Nephron (organoid): ENCODE results near the gene ARL17B.
"Not testable (repeated sequence)": the region's sequence is repeated elsewhere in the genome, so short reads cannot be mapped to it uniquely, and the experiment has no call there.

Source experiments
- H3K27ac Mint-ChIP-seq, 3 experiments: 2 replicates each; pipeline ENCODE4 v1.8.0; 2020; ENCODE audit warnings: mixed read lengths in 3 of 3, mild to moderate bottlenecking in 2 of 3, moderate library complexity in 1 of 3
- H3K27me3 Mint-ChIP-seq: 2 replicates; pipeline ENCODE4 v1.8.0; 2021; ENCODE audit warnings: low read depth, mild to moderate bottlenecking, moderate library complexity, mixed read lengths
- H3K36me3 Mint-ChIP-seq: 2 replicates; pipeline ENCODE4 v1.8.0; 2020; ENCODE audit warnings: low read depth, mixed read lengths
- H3K4me1 Mint-ChIP-seq: 2 replicates; pipeline ENCODE4 v1.8.0; 2020; ENCODE audit warnings: mixed read lengths
- H3K4me3 Mint-ChIP-seq, 3 experiments: 2 replicates each; pipeline ENCODE4 v1.8.0; 2020; ENCODE audit warnings: mild to moderate bottlenecking in 3 of 3, mixed read lengths in 3 of 3, moderate library complexity in 2 of 3
- H3K9me3 Mint-ChIP-seq: 2 replicates; pipeline ENCODE4 v1.8.0; 2020; ENCODE audit warnings: mixed read lengths

ARL17B gene

GRCh38 chr17:46361755-46362154, at the start of gene ARL17B:
TSS of gene ARL17B (minus strand) at chr17:46361766. CDS start at chr17:46358397, 3,369 bp downstream.
- not testable (repeated sequence) for H3K9me3 Mint-ChIP-seq, H3K27ac Mint-ChIP-seq, H3K36me3 Mint-ChIP-seq, H3K4me3 Mint-ChIP-seq, H3K27me3 Mint-ChIP-seq, H3K4me1 Mint-ChIP-seq

DNA sequence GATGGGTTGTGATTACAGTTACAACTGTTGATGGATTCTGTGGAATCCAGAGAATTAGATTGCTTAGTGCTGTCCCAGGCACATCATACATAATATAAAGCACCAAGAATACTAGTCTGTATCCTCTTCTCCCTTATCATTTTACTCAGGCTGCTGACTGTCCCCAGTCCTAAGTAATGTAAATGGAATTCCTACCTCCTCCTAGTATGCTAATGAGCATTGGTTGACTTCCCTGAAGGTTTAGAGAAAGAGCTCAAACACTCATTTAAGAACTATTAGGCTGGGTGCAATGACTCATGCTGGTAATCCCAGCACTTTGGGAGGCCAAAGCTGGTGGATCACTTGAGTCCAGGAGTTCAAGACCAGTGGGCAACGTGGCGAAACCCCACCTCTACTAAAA, 48.3 kb upstream of the ARL17B start:
- H3K4me3 Mint-ChIP-seq, H3K4me1 Mint-ChIP-seq, H3K27me3 Mint-ChIP-seq, H3K36me3 Mint-ChIP-seq, H3K27ac Mint-ChIP-seq, H3K9me3 Mint-ChIP-seq: not testable (repeated sequence)

DNA sequence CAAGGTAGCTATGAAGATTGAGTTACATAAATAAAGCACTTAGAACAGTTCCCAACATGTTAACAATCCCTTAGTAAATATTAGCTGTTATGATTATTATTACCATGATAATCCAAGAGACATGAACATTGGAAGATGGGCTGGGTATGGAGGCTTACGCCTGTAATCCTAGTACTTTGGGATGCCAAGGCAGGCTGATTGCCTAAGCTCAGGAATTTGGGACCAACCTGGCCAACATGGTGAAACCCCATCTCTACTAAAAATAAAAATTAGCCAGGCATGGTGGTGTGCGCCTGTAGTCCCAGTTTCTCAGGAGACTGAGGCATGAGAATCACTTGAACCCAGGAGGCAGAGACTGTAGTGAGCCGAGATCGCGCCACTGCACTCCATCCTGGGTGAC, 45.6 kb upstream of the ARL17B start:
- H3K4me3 Mint-ChIP-seq, H3K36me3 Mint-ChIP-seq, H3K9me3 Mint-ChIP-seq, H3K27me3 Mint-ChIP-seq, H3K4me1 Mint-ChIP-seq, H3K27ac Mint-ChIP-seq: not testable (repeated sequence)

DNA sequence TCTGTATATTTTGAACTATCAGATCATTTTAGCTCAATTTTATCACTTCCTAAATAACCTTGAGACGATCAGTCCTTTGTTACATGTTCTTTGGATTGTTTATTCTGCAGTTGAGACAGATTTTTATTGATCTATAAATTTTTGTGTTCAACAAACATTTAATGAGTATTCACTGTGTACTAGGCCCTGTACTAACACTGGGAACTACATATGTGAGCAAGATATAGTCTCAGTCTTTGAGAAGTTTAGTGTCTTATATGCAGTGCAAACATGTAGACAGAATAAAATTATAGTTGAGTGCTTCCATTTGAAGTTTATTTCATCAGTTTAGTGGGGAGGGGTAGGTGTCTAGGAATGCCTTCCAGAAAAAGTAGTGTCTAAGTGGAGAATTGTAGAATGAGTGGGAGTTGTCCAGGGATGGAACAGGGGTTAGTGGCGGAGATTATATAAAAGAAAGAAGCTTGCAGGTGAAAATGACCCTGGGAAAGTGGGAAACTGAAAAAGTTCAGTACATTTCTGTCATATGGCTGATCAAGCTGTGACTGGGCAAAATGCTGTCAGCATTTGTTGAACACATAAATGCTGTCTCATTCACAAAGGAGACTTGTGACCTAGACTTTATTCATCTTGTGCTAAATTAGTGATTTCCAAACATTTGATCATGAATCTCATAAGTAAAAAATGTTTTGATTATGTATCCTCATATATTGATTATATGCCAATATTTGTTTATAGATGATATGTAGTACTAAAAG, 39.6 kb upstream of the ARL17B start:
- not testable (repeated sequence) for H3K9me3 Mint-ChIP-seq, H3K4me3 Mint-ChIP-seq, H3K27ac Mint-ChIP-seq, H3K27me3 Mint-ChIP-seq, H3K4me1 Mint-ChIP-seq, H3K36me3 Mint-ChIP-seq

GRCh38 chr17:46400543-46400942, 39.0 kb upstream of the ARL17B start:
- H3K4me1 Mint-ChIP-seq, H3K9me3 Mint-ChIP-seq, H3K4me3 Mint-ChIP-seq, H3K27ac Mint-ChIP-seq, H3K27me3 Mint-ChIP-seq, H3K36me3 Mint-ChIP-seq: not testable (repeated sequence)

- not testable (repeated sequence) for H3K4me3 Mint-ChIP-seq, H3K27me3 Mint-ChIP-seq, H3K36me3 Mint-ChIP-seq, H3K27ac Mint-ChIP-seq, H3K9me3 Mint-ChIP-seq, H3K4me1 Mint-ChIP-seq
Observed at GRCh38 chr17:46399993-46400392, 38.4 kb upstream of the ARL17B start.

DNA sequence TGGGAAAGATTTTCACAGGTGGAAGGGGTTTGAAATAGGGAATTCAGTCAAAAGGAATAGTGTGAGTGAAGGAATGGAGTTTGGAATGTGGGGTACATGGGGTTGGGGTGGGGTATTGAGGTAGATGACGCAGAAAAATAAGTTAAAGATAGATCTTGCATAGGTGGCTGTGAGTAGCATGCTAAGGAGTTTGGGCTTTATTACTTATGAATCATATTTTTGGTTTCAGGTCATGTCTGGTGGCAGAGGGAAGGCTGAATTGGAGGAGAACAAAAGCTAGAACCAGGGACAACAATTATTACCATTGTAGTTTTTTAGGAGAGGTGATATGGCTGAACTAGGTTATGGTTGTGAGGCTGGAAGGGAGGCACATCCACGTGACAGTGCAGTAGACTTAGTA, 34.7 kb upstream of the ARL17B start:
- not testable (repeated sequence) for H3K27ac Mint-ChIP-seq, H3K27me3 Mint-ChIP-seq, H3K4me3 Mint-ChIP-seq, H3K4me1 Mint-ChIP-seq, H3K36me3 Mint-ChIP-seq, H3K9me3 Mint-ChIP-seq

- not testable (repeated sequence) for H3K4me1 Mint-ChIP-seq, H3K4me3 Mint-ChIP-seq, H3K36me3 Mint-ChIP-seq, H3K9me3 Mint-ChIP-seq, H3K27me3 Mint-ChIP-seq, H3K27ac Mint-ChIP-seq
Observed at GRCh38 chr17:46393702-46394101, 32.1 kb upstream of the ARL17B start.

GRCh38 chr17:46385491-46385890, 23.9 kb upstream of the ARL17B start:
- H3K27me3 Mint-ChIP-seq, H3K9me3 Mint-ChIP-seq, H3K4me1 Mint-ChIP-seq, H3K36me3 Mint-ChIP-seq, H3K27ac Mint-ChIP-seq, H3K4me3 Mint-ChIP-seq: not testable (repeated sequence)

GRCh38 chr17:46383118-46383517, 21.6 kb upstream of the ARL17B start:
- H3K27me3 Mint-ChIP-seq, H3K4me3 Mint-ChIP-seq, H3K9me3 Mint-ChIP-seq, H3K36me3 Mint-ChIP-seq, H3K27ac Mint-ChIP-seq, H3K4me1 Mint-ChIP-seq: not testable (repeated sequence)

GRCh38 chr17:46373418-46373817, 11.9 kb upstream of the ARL17B start:
- not testable (repeated sequence) for H3K27ac Mint-ChIP-seq, H3K9me3 Mint-ChIP-seq, H3K4me3 Mint-ChIP-seq, H3K4me1 Mint-ChIP-seq, H3K27me3 Mint-ChIP-seq, H3K36me3 Mint-ChIP-seq

- H3K27ac Mint-ChIP-seq, H3K36me3 Mint-ChIP-seq, H3K9me3 Mint-ChIP-seq, H3K4me3 Mint-ChIP-seq, H3K27me3 Mint-ChIP-seq, H3K4me1 Mint-ChIP-seq: not testable (repeated sequence)
Observed at GRCh38 chr17:46372236-46373229, 11.0 kb upstream of the ARL17B start.

DNA sequence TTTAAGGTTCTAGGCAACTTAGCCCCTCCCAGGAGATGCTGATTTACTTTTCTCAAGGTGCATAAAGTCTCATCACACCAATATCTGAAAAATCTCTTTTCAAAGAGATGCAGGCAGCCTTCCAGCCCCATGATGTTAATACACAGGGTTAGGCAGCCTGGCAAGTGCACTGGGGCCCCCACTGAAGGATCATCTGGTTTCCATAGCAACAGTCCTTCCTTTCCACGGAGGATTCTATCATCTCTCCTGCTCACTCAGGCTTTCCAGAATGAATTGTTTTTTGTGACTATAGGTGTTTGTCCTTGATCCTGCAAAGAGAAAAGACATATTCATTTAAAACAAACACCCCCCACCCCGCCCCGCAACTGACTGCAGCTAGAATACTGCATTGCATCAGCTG, 6.0 kb upstream of the ARL17B start:
- H3K27me3 Mint-ChIP-seq, H3K27ac Mint-ChIP-seq, H3K4me3 Mint-ChIP-seq, H3K36me3 Mint-ChIP-seq, H3K4me1 Mint-ChIP-seq, H3K9me3 Mint-ChIP-seq: not testable (repeated sequence)

DNA sequence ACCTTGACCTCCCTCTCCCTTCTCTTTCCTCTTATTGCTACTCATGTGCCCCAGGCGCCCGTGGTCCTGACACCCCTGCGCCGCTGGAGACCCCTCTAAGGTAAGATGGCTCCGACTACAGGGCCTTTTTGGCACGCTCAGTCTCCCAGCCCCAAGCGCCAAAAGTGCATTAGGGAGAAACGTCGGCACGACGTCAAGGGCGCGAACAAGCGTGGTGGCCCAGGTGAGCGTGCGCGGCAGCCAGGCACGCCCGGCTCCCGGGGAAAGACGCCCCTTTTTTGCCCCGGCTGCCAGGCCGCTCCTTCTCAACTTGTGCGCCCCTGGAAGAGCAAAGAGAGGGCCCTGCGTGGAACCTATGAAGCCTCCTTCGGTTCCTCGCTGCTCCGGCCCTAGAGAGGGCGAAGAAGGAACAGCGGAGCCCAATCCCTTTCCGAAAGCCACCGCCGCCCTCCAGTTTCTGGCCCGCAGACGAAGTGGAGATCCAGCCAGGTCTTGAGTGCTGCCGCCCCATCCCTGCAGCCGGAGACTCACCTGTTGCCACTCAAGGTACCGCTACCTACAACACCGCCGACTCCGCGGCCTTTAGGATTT, 326 bp downstream of the ARL17B start:
- H3K4me3 Mint-ChIP-seq, H3K36me3 Mint-ChIP-seq: not testable (repeated sequence)

DNA sequence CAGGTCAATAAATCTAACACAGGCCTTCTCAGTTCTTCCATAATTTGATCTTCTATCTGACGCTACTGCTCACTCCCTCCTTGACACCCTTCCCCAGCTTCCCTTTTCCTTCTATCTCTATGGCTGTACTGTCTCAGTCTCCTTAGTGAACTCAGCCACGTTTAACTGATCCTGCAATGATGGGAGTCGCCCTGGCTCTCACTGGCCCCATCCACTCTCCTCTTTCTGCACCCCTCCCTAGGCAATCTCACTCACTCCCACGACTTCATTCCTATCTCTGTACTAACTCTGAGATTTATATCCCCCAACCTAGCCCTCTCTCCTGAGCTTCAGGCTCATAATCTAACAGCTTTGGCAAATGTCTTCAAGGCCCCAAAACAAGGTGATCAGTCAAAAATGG, 7.7 kb downstream of the ARL17B start:
- H3K27me3 Mint-ChIP-seq, H3K36me3 Mint-ChIP-seq, H3K9me3 Mint-ChIP-seq, H3K4me1 Mint-ChIP-seq, H3K27ac Mint-ChIP-seq, H3K4me3 Mint-ChIP-seq: not testable (repeated sequence)

More for the DNA sequence above, 326 bp downstream of the ARL17B start:
- H3K4me1 Mint-ChIP-seq, H3K27me3 Mint-ChIP-seq, H3K9me3 Mint-ChIP-seq, H3K27ac Mint-ChIP-seq: not testable (repeated sequence)
